Stomach (tissue), 9 donors: ENCODE results near the gene VPS8. TPM values are rescaled to one million over a fixed set of nuclear protein-coding genes. Genes with fewer than 3 reads are reported as not detected.

Experiments used
- DNase-seq, 2 donors: peaks; one replicate each; pipeline versions ENCODE4 v3.0.0 to v3.0.0-alpha.2; 2013 to 2019
- H3K27ac ChIP-seq, 5 donors: fragments of 200-600 bp in 4 of 5; sonication (generic) in 4 of 5; one replicate each; pipeline ENCODE4 v1.5.1; 2013 to 2019; ENCODE audit warnings: mild to moderate bottlenecking in 1 of 5, moderate library complexity in 1 of 5
- H3K27me3 ChIP-seq, 3 donors: fragments of 200-600 bp; sonication (generic); one replicate each; pipeline ENCODE4 v1.5.1; 2017 to 2019; ENCODE audit warnings: mixed run types in 1 of 3
- H3K36me3 ChIP-seq, 4 donors: fragments of 200-600 bp; sonication (generic); 1 replicate in 3 of 4; 2 replicates in 1 of 4; pipeline ENCODE4 v1.5.1; 2016 to 2019
- H3K4me1 ChIP-seq, 4 donors: fragments of 200-600 bp; sonication (generic); one replicate each; pipeline ENCODE4 v1.5.1; 2016 to 2019
- H3K4me3 ChIP-seq, 4 donors: fragments of 200-600 bp; sonication (generic) in 3 of 4; one replicate each; pipeline ENCODE4 v1.5.1; 2016 to 2019; ENCODE audit warnings: mild to moderate bottlenecking in 1 of 4
- H3K9me3 ChIP-seq, 4 donors: fragments of 200-600 bp; sonication (generic); one replicate each; pipeline ENCODE4 v1.5.1; 2016 to 2019
- EP300 ChIP-seq: sonication (generic); formaldehyde crosslinking; IDR thresholded peaks from one replicate; pipeline ENCODE4 v1.6.1; 2017; ENCODE audit warnings: antibody characterized with exemption
- POLR2A ChIP-seq, 4 donors: fragments of 450-650 bp; IDR thresholded peaks; one replicate each; pipeline ENCODE4 v1.6.1; 2016; ENCODE audit warnings: antibody characterized with exemption in 4 of 4, control low read depth in 2 of 4, mild to moderate bottlenecking in 1 of 4, moderate library complexity in 1 of 4
- POLR2AphosphoS5 ChIP-seq, 3 donors: sonication (generic); formaldehyde crosslinking; IDR thresholded peaks; one replicate each; pipeline ENCODE4 v1.6.1; 2016; ENCODE audit warnings: antibody characterized with exemption in 3 of 3
- WGBS, 5 donors: extraction: QIAGEN DNeasy Blood & Tissue Kit in 3 of 5; methylation state at CpG; one replicate each; pipeline versions ENCODE4 v1.1.5 to v1.1.7; 2013 to 2018; 5-methylcytosine and 5-hydroxymethylcytosine counted together
- intact Hi-C: fragments of 100-400 bp; cut with DNase I; formaldehyde crosslinking; loops from one replicate; pipeline ENCODE4 v1.15.1; 2023; ENCODE audit warnings: low total_unique reads
- polyA plus RNA-seq, 3 donors: library from polyadenylated mRNA; stranded (reverse); fragments of 200-250 nt; gene quantifications; one replicate each; pipeline ENCODE4 v1.2.3, GENCODE V29; 2013
- total RNA-seq, 5 donors: library from RNA; depleted of rRNA; stranded (reverse); fragments of >200 nt; gene quantifications; one replicate each; pipeline versions ENCODE4 v1.1.0 to v1.2.3, GENCODE V29; 2014 to 2016
- TF ChIP-seq, protein P1 (sequence below), 7 experiments: fragments of 450-650 bp in 4 of 7; fragments of 200-600 bp in 3 of 7; sonication (generic) in 3 of 7; IDR thresholded peaks; one replicate each; pipeline ENCODE4 v1.5.1; 2016 to 2019; ENCODE audit warnings: antibody characterized with exemption in 7 of 7, control low read depth in 2 of 7, mild to moderate bottlenecking in 1 of 7
- donor health status: healthy with polysubstance abuse.
- donor health status: Bipolar disorder and iron deficiency.
- donor health status: healthy.

VPS8 gene
- total and polyA plus RNA-seq, 8 donors: 7.5 to 126 (median 37.5) TPM

DNA sequence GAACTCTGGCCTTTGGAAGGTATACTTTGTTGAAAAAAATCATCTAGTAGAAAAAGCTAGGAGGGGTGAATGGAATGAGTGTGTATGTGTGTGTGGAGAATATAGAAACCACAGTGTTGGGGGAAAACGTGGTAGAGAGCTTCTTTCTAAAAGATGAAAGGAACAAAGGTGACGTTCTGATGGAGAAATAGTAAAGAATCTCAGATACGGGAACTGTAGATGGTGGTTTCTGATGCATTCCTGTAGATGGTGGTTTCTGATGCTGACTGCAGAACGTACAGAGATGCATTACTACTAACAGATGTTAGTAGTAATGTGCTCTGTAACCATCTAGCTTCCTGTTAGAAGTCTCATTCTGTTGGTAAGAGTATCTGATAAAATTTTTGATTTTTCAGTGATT is 60.2 kb downstream of the VPS8 start:
- intact Hi-C loops: loop anchor here (10.0 kb wide), 1 partner anchor 303 kb away; no protein-coding TSS in a partner anchor
- WGBS, 5 donors: 57 to 74% (median 67%) methylated on average over 4 of the region's 4 CpGs
- H3K36me3 ChIP-seq: peaks cover 11 to 84% (median 67%) of the 10 kb centered on the region in 4 donors

DNA sequence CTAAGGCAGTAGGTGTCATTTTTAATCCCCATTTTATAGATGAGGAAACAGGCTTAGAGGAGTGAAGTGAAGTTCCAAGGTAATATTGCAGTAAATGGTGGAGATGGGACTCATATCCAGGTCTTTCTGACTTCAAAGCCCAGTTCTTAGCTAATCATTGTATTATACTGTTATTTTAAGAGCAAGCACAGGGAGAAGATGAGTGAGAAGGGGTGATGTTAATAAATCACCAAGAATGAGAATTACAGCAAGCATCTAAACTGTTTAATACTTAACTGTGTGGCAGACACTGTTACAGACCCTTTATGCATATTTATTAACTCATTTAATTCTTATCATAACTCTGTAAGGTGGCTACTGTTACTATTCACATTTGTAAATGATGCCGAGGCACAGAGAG is 61.2 kb downstream of the VPS8 start:
- intact Hi-C loops: loop anchor here (10.0 kb wide), 1 partner anchor 302 kb away; no protein-coding TSS in a partner anchor
- no peak for DNase-seq
- H3K4me3 ChIP-seq: no peak overlapping the region
- H3K27ac ChIP-seq: no peak overlapping the region
- H3K36me3 ChIP-seq: peaks cover 11 to 83% (median 66%) of the 10 kb centered on the region in 4 donors
- no peaks in the 10 kb centered on the region for H3K27me3 ChIP-seq
- 71 to 86% (median 77%) methylated on average over 1 of the region's 1 CpG for WGBS, 5 donors
- no peaks in the 10 kb centered on the region for H3K4me1 ChIP-seq
- no peaks in the 10 kb centered on the region for H3K9me3 ChIP-seq
- TF ChIP-seq POLR2AphosphoS5 (IDR thresholded peaks at IDR 0.05) (no peak), EP300 (no peak), POLR2A (IDR thresholded peaks at IDR 0.05) (no peak)
- TF ChIP-seq, protein P1, sequence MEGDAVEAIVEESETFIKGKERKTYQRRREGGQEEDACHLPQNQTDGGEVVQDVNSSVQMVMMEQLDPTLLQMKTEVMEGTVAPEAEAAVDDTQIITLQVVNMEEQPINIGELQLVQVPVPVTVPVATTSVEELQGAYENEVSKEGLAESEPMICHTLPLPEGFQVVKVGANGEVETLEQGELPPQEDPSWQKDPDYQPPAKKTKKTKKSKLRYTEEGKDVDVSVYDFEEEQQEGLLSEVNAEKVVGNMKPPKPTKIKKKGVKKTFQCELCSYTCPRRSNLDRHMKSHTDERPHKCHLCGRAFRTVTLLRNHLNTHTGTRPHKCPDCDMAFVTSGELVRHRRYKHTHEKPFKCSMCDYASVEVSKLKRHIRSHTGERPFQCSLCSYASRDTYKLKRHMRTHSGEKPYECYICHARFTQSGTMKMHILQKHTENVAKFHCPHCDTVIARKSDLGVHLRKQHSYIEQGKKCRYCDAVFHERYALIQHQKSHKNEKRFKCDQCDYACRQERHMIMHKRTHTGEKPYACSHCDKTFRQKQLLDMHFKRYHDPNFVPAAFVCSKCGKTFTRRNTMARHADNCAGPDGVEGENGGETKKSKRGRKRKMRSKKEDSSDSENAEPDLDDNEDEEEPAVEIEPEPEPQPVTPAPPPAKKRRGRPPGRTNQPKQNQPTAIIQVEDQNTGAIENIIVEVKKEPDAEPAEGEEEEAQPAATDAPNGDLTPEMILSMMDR (IDR thresholded peaks at IDR 0.05): no peak

More for the DNA sequence above, 60.2 kb downstream of the VPS8 start:
- no peak for DNase-seq
- Histone ChIP-seq H3K4me1 (no peaks in the 10 kb centered on the region), H3K4me3 (no peak overlapping the region), H3K27ac (no peak overlapping the region), H3K27me3 (no peaks in the 10 kb centered on the region), H3K9me3 (no peaks in the 10 kb centered on the region)
- TF ChIP-seq POLR2AphosphoS5 (IDR thresholded peaks at IDR 0.05): no peak
- TF ChIP-seq, protein P1 (IDR thresholded peaks at IDR 0.05): no peak
- TF ChIP-seq POLR2A (IDR thresholded peaks at IDR 0.05): no peak
- no peak for TF ChIP-seq EP300

DNA sequence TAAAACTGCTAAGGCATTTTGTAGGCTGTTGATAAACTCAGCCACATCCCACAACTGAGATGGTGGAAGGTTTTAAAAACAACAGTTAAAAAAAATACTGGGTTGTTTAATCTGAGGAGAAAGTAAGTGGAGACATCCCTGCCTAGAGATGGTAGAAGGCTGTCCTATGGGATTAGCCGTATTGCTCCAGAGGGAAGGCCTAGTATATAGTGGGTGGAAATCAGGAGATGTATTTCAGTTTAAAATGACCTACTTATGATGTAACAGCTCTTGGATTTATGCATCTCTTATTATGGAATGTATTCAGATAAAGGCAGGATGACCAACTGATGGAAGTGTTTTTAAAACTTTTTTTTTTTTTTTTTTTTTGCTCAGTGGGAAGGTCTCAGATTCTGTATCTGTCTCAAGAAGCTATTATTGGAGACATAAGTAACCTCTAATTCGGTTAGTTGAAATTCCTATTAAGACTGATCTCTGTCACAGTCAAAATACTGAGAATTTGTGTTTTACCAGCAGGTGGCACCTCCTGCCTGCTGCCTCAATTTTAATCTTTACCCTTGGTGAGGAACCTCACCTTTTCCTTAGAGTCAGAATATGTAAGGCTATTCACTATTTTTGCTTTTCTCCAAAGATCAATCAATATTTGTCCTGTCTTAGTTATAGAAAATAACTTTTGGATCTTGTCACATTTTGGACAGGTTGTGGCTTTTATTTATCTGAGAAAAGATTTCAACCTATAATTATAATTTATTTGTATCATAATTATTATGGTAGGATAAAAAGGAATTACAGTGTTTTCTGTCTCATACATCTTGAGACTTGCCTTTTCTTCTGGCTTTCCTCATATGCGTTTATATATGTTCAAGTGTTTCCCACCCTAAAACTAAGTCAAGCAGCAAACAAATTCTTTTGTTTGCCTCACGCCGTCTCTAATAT is 63.0 kb downstream of the VPS8 start:
- intact Hi-C loops: loop anchor here (10.0 kb wide), 1 partner anchor 300 kb away; no protein-coding TSS in a partner anchor
- no peak for TF ChIP-seq EP300
- TF ChIP-seq, protein P1 (IDR thresholded peaks at IDR 0.05): peak in 4 of 7 experiments; percentile 16 to 30 (median 20)
- H3K27ac ChIP-seq: no peak overlapping the region
- no peaks in the 10 kb centered on the region for H3K4me1 ChIP-seq
- H3K27me3 ChIP-seq: no peaks in the 10 kb centered on the region
- peaks cover 0 to 80% (median 64%) of the 10 kb centered on the region in 4 donors for H3K36me3 ChIP-seq
- DNase-seq: peak in 1 of 2 donors; percentile 67
- H3K9me3 ChIP-seq: no peaks in the 10 kb centered on the region
- no peak overlapping the region for H3K4me3 ChIP-seq
- 71 to 79% (median 75%) methylated on average over 5 of the region's 5 CpGs for WGBS, 5 donors

DNA sequence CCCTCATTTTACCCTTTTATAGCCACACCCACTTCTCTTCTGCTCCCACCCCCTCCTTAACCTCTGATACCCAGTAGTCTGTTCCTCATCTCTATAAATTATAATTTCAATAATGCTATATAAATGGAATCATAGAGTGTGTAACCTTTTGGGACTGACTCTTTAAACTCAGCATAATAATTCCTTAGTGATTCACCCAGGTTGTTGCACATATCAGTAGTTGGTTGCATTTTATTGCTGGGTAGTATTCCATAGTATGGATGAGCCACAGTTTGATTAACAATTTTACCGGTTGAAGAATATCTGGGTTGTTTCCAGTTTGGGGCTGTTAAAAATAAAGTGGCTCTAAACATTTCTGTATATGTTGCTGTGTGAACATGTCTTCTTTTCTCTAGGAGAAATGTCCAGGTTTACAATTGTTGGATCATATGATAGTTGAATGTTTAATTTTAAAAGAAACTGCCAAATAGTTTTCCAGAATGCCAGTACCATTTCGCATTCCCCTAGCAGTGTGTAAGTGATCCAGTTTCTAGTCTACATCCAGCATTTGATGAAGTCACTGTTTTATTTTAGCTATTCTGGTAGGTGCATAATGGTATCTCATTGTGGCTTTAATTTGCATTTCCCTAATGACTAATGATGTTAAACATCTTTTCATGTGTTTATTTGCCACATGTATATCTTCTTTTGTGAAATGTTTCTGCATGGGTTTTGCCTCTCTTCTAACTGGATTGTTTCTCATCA is 68.5 kb downstream of the VPS8 start:
- Histone ChIP-seq H3K4me1 (no peaks in the 10 kb centered on the region), H3K4me3 (no peak overlapping the region), H3K36me3 (peaks cover 0 to 55% (median 48%) of the 10 kb centered on the region in 4 donors), H3K27ac (no peak overlapping the region), H3K27me3 (no peaks in the 10 kb centered on the region), H3K9me3 (no peaks in the 10 kb centered on the region)
- TF ChIP-seq POLR2A (IDR thresholded peaks at IDR 0.05): no peak
- TF ChIP-seq, protein P1 (IDR thresholded peaks at IDR 0.05): no peak
- no peak for TF ChIP-seq POLR2AphosphoS5 (IDR thresholded peaks at IDR 0.05)
- no peak for TF ChIP-seq EP300
- intact Hi-C loops: no loop called here
- 75 to 90% (median 86%) methylated on average over 2 of the region's 2 CpGs for WGBS, 5 donors
- DNase-seq: no peak
